HG03066 (cell line): Measurements from ENCODE around the gene CHRNA5.
A peak's percentile ranks its signal among the peaks of the same experiment; 100 is the strongest.
"Not testable (repeated sequence)": the region's sequence is repeated elsewhere in the genome, so short reads cannot be mapped to it uniquely, and the experiment has no call there.

ENCODE experiments used
- ATAC-seq: cut with Tn5 transposase; IDR thresholded peaks from one replicate; pipeline ENCODE4 v1.9.1; 2021; ENCODE audit warnings: low read depth; ENCODE audit not compliant: unreplicated experiment

The CHRNA5 gene

DNA sequence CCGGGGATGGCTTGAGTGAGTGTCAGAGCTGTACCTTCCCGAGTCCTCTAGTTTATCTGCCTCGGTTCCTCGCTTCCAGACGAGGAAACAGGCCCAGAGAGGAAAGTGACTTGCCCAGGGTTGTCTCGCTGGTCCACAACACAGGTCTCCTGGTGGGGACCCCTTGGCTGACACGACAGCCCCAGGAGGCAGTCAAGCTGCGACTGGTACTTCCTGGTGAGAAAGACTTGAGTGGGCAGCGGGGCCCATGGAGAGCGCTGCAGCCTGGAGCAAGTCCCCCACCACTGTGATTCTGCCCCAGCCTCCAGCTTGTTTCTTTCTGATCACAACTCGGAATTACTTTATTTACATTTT is 600 bp upstream of the CHRNA5 start:
- no peak for ATAC-seq

- peak; percentile 7 for ATAC-seq
These were observed 843 bp downstream of the CHRNA5 start for GRCh38 chr15:78565951-78566774.

DNA sequence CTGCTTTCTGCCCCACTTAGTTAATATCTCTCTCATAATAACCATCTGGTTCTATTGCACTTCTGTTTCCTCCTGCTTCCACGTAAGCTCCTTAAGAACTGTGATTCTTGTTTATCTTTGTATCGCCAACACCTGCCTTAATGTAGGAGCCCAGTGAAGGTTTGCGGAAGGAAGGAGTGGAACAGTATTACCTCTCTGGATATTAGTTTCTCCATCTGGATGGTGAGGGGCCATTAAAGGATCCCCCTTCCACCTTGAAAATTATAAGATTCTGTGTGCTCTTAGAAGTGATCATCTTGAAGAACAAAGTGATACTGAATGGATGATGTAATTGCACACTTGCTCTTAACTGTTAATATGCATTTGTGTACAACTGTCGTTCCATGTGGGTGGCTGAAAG is 2.2 kb downstream of the CHRNA5 start:
- no peak for ATAC-seq

GRCh38 chr15:78570710-78571109 is 5.4 kb downstream of the CHRNA5 start:
- ATAC-seq = no peak

DNA sequence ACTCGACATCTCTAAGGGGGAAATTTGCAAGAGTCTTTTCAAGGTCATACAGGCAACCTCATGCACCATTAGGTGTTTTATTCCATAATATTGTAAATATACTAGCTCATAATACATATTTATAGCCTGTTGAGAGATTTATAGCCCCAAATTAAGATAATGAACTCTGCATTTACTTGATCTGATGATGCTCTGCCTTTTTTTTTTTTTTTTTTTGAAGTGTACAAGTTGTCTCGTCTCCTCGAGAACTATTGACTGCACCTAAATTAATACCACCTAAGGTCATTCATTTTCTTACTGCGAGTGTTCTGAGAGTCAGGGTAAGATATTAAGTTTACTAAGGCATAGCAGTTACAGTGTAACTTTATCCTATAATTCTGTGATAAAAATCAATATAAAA is 6.1 kb downstream of the CHRNA5 start:
- no peak for ATAC-seq

DNA sequence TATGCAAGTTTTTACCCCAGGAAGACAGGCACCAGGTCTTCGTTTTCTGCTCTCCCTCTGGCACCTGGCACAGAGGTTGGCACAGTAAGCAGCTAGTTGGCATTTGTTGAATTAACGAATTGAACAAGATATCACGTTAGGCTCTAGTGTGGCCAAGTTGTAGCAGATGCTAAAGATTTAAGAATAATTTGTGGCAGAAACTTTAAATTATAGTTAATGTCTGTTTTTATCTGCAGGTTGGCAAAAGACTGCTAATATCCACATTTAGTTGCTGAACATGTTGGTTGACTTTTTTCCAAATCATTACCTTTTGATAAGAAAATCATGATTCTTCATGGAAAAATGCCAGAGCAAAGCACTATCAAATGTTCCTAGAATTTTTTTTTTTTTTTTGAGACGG is 8.1 kb downstream of the CHRNA5 start:
- no peak for ATAC-seq

DNA sequence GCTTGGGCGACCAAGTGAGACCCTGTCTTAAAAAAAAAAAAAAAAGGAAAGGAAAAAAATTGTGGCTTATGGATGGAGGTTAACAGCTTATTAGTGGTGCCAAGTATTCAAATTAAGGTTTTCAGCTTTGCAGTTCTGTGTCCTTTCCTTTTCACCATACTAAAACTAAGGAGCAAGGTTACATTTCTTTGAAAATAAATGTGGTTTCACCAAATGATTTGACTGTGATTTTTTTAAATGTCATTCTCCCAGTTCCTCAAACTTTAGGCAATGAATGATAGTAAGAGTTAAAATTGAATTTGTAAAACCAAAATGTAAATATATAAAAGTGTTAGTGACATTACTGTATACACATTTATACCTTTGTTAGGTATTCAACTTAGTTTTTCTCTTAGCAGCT is 9.6 kb downstream of the CHRNA5 start:
- ATAC-seq = no peak

DNA sequence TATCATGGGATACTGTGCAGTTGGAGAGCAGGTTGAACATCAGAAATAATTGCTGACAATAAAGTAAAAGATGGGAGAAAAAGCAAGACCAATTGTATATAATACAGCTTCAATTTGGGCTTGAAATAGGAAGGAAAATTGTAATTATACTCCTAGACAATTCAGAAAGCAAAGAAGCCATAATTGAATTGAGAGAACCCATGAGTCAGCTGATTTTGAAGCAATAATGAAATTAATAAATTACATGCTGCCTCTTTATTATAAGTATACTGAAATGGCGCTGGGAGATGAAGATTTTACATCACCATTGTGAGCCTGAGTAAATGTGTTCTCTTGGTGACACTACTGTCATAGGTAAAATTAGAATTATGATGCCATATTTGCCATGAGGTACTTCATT is 32.3 kb downstream of the CHRNA5 start:
- no peak for ATAC-seq

- ATAC-seq = no peak
These were observed 33.0 kb downstream of the CHRNA5 start for GRCh38 chr15:78598348-78598747.

- ATAC-seq = no peak
These were observed 33.9 kb downstream of the CHRNA5 start for GRCh38 chr15:78599189-78599588.

DNA sequence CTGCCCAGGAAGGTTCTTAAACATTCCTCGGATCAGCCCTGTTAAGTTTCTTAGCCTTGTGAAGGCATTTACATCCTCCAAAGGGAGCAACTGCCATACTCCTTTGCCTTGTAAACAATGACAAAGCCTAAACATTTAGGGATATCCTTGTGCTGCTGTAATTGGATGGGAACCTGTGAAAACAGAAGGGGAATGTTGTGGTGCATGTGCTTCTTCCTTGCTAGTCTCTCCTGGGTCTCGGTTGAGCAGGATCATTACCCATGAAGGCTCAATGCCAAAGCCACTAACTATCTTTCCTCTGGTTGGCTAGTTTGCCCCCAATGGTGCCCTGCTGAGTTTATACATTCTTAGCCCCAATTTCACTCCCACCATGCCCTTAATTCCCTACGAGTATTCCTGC is 38.1 kb downstream of the CHRNA5 start:
- ATAC-seq = no peak

GRCh38 chr15:78604420-78604819 is 39.1 kb downstream of the CHRNA5 start:
- ATAC-seq = no peak

DNA sequence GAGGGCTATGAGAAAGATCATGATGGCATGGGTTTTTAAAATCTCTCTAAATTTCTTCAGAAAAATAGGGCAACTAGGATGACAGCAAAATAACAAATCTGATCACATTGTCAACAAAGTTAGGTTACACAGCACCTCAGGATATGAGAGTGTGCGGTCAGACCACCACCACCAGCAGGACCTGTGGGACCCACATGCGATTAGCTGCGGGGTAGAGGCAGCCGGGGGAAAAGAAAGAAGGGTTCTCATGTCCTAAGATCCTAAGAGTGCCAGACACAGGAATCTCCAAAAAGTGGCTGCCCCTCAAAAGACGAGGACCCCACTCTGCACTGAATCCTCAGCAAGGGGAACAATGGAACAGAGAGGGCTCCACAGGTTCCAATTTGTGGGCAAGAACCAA is 39.9 kb downstream of the CHRNA5 start:
- no peak for ATAC-seq

- no peak for ATAC-seq
These were observed 40.4 kb downstream of the CHRNA5 start for GRCh38 chr15:78605680-78606079.

- ATAC-seq = not testable (repeated sequence)
These were observed 44.2 kb downstream of the CHRNA5 start for GRCh38 chr15:78609551-78609950.

DNA sequence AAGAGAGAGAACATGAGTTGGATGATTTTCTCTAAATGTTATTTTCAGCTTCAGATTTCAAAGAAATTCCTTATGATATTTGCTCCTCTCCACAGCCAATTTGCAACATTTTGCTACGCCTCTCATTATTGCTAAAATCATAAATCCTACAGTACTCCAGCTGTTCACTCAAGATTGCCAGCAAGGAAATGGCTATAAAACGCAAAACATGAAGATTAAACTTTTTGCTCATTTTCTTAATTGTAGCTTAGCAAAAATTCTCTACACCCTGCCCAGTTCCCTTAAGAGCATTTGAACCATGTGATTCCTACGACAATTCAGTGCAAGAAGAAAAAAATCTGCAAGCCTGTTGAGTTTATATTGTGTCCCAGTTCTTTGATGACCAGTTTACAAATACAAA is 48.7 kb downstream of the CHRNA5 start:
- ATAC-seq = no peak

GRCh38 chr15:78615151-78615589 is 49.9 kb downstream of the CHRNA5 start:
- no peak for ATAC-seq

DNA sequence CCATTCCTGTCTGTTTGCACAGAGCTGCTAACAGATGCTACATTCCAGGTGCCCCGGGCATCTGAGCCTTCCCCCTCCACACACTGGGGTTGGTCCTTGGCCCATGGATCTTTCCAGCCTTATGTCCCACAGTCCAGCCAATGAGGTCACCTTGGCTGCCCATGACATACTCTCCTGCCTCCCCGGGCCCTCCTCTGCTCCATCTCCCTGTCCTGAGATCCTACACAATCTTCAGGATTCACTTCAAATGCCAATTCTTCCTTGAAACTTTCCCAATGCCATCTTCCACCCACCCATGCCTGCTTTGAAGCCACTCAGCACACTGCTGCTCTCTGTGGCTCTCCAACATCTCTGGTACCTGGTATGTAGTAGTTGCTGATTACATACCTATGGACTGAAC is 51.2 kb downstream of the CHRNA5 start:
- no peak for ATAC-seq

DNA sequence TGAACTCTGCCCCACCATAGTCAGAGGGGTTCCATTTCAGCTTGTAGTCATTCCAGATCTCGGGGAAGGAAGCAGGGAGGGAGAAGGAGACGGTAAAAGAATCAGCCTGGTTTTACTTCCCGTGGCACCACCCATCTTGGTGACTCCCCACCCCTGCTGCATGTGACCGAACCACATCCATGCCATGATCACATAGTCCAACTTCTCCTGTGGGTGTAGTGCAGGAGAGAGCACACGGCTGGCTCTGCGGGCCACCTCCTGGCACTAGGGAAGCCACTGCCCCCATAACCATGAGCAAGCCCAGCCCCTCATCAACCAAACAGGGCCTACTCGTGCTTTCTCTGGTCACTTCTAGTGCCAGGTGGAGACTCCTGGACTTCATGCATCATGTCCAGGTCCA is 51.8 kb downstream of the CHRNA5 start:
- ATAC-seq = no peak

- ATAC-seq = no peak
These were observed 52.2 kb downstream of the CHRNA5 start for GRCh38 chr15:78617516-78617915.

DNA sequence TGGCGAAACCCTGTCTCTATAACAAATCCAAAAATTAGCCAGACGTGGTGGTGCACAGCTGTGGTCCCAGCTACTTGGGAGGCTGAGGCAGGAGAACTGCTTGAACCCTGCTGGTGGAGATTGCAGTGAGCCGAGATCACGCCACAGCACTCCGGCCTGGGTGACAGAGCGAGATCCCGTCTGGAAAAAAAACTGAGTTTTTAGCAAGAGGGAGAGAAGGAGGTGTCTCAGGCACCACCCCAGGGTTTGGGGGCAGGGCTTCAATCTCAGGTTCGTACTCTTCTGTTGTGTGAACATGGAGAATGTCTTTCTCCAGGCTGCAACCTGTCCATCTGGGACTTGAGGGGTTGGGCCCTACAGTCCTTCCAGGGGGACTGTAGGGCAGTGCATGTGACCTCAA is 52.7 kb downstream of the CHRNA5 start:
- no peak for ATAC-seq

DNA sequence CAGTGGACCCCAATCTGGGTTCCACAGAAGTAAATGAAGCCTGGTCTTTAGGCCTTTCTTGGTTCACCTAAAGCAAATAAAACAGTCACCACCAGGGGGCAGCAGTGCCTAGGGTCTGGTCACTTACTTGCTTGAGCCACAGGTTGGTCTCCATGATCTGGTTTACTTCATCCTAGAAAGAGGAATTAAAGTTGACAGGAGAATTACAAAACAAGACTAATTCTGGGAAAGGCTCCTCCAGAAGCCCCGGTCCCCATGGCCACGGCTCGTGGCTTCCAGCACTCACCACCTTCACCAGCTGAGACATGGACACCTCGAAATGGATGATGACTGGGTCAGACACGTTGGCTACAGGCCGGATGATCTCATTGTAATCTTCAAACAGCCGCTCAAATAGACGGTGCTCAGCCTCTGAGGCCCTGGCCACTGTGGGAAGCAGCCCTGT is 53.2 kb downstream of the CHRNA5 start:
- no peak for ATAC-seq
